ENCODE measurements around the gene TOM1L1. TPM values are rescaled to one million over a fixed set of nuclear protein-coding genes. Genes with fewer than 3 reads are reported as not detected.

TOM1L1 gene
- total RNA-seq, 1 donor from 2014 or later = 71.4 TPM

- no peak for DNase-seq (ENCODE audit: low read depth)
- H3K4me3 ChIP-seq (ENCODE audit: low read depth, low read length) = no peak overlapping the region
- TF ChIP-seq, protein P1, sequence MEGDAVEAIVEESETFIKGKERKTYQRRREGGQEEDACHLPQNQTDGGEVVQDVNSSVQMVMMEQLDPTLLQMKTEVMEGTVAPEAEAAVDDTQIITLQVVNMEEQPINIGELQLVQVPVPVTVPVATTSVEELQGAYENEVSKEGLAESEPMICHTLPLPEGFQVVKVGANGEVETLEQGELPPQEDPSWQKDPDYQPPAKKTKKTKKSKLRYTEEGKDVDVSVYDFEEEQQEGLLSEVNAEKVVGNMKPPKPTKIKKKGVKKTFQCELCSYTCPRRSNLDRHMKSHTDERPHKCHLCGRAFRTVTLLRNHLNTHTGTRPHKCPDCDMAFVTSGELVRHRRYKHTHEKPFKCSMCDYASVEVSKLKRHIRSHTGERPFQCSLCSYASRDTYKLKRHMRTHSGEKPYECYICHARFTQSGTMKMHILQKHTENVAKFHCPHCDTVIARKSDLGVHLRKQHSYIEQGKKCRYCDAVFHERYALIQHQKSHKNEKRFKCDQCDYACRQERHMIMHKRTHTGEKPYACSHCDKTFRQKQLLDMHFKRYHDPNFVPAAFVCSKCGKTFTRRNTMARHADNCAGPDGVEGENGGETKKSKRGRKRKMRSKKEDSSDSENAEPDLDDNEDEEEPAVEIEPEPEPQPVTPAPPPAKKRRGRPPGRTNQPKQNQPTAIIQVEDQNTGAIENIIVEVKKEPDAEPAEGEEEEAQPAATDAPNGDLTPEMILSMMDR (conservative IDR thresholded peaks at IDR 0.05; ENCODE audit: low read depth, low read length) = no peak
Measured at GRCh38 chr17:54971901-54972300, 71.2 kb downstream of the TOM1L1 start.

DNA sequence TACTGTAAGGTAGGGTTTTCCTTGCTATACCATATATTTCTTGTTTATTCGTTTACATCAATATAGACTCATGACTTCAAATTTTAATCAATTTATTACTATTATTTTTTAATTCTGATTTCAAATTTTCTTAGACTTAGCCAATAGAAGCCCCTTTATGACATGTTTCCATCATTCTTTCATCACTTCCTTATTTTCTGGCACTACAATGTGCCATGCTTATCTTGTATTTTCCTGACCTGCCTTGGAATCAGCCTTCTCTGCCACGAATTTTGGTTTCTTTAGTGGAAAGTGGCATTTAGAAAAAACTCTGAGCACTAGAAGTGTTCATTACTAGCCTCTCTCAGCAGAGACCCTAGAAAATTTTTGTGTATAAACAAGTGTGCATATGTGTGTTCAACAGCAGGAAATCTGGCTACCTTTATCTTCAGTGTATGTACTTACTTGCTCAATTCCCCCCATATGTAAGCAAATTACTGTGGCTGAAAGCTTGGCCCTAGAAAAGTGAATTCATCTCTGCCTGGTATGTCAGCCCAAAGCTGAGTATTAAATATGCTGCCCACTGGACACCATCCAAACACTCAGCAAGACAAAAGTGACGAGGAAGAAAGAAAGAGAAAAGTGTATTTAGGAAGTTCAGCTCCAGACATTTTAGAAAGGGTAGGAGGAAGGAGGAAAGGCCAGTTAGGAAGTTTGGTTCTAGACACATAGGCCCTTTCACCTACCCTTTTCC lies 71.9 kb downstream of the TOM1L1 start:
- TF ChIP-seq, protein P1 (conservative IDR thresholded peaks at IDR 0.05; ENCODE audit: low read depth, low read length) = no peak
- no peak for DNase-seq (ENCODE audit: low read depth)
- no peak overlapping the region for H3K4me3 ChIP-seq (ENCODE audit: low read depth, low read length)

DNA sequence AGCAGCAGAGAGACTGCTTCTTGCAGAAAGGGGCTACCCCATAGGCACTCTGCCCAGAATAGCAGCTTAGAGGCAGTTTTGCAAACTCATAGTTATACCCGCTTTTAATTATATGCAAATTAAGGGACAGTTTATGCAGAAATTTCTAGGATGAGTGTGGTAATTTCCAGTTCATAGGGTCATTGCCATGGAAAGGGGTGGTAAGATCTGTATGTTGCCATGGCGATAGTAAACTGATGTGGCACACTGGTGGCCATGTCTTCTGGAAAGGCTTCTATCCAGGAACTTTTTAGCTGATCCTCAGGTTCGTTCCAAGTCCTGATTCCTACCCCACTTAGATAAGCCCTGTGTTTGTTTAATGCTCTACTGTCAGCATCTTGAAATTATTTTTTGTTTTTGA lies 74.1 kb downstream of the TOM1L1 start:
- H3K4me3 ChIP-seq (ENCODE audit: low read depth, low read length) = no peak overlapping the region
- TF ChIP-seq, protein P1 (conservative IDR thresholded peaks at IDR 0.05; ENCODE audit: low read depth, low read length) = no peak
- DNase-seq (ENCODE audit: low read depth) = no peak

DNA sequence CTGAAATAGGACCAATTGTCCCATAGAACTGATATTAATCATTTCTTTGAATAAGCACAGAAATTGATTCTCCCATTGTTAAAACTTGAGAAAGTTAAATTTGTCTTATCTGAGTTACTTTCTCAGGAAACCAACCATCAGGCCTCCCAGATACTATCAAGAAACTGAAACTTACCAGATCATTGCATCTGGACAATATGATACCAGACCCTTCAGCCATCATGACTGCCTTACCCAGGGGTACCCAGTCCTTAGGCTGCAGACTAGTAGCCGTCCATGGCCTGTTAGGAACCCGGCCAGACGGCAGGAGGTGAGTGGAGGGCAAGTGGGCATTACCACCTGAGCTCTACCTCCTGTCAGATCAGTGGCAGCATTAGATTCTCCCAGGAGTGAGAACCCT lies 75.7 kb downstream of the TOM1L1 start:
- TF ChIP-seq, protein P1 (conservative IDR thresholded peaks at IDR 0.05; ENCODE audit: low read depth, low read length) = no peak
- H3K4me3 ChIP-seq (ENCODE audit: low read depth, low read length) = no peak overlapping the region
- no peak for DNase-seq (ENCODE audit: low read depth)

- no peak for DNase-seq (ENCODE audit: low read depth)
- TF ChIP-seq, protein P1 (conservative IDR thresholded peaks at IDR 0.05; ENCODE audit: low read depth, low read length) = no peak
- H3K4me3 ChIP-seq (ENCODE audit: low read depth, low read length) = no peak overlapping the region
Measured at GRCh38 chr17:54977744-54978143, 77.1 kb downstream of the TOM1L1 start.

- DNase-seq (ENCODE audit: low read depth) = no peak
- TF ChIP-seq, protein P1 (conservative IDR thresholded peaks at IDR 0.05; ENCODE audit: low read depth, low read length) = no peak
- H3K4me3 ChIP-seq (ENCODE audit: low read depth, low read length) = no peak overlapping the region
Measured at GRCh38 chr17:54979657-54980056, 79.0 kb downstream of the TOM1L1 start.

- TF ChIP-seq, protein P1 (conservative IDR thresholded peaks at IDR 0.05; ENCODE audit: low read depth, low read length) = no peak
- H3K4me3 ChIP-seq (ENCODE audit: low read depth, low read length) = no peak overlapping the region
- no peak for DNase-seq (ENCODE audit: low read depth)
Measured at GRCh38 chr17:54980375-54980774, 79.7 kb downstream of the TOM1L1 start.
